DND-41 (cell line): ENCODE data around the gene USP32.

ENCODE experiments used
- ATAC-seq: fragments of 200-7000 bp; cut with Tn5 transposase; 3 replicates; pipeline ENCODE4 v1.9.1; 2021; ENCODE audit warnings: low read depth; ENCODE audit not compliant: insufficient read depth
- DNase-seq: peaks from one replicate; pipeline ENCODE4 v3.0.0-alpha.2; 2020
- H2AFZ ChIP-seq: 2 replicates; pipeline ENCODE4 v1.6.0; 2012; ENCODE audit warnings: low read depth, low read length
- H3K27ac ChIP-seq: 2 replicates; pipeline ENCODE4 v1.5.1; 2012; ENCODE audit warnings: low read length, inconsistent platforms
- H3K27me3 ChIP-seq: fragments of 200-600 bp; sonication (generic); 2 replicates; pipeline ENCODE4 v1.6.0; 2012; ENCODE audit warnings: low read length, mild to moderate bottlenecking, inconsistent platforms; ENCODE audit not compliant: insufficient read depth, poor library complexity
- H3K36me3 ChIP-seq: 2 replicates; pipeline ENCODE4 v1.5.1; 2012; ENCODE audit warnings: low read length, inconsistent platforms; ENCODE audit not compliant: insufficient read depth
- H3K4me1 ChIP-seq: 2 replicates; pipeline ENCODE4 v1.5.1; 2012; ENCODE audit warnings: mild to moderate bottlenecking, low read length; ENCODE audit not compliant: insufficient read depth
- H3K4me2 ChIP-seq: 2 replicates; pipeline ENCODE4 v1.6.0; 2012; ENCODE audit warnings: mild to moderate bottlenecking, moderate library complexity, low read length, inconsistent platforms; ENCODE audit not compliant: insufficient read depth
- H3K4me3 ChIP-seq, 2 experiments: fragments of 200-600 bp in 1 of 2; shearing (Covaris generic) in 1 of 2; 2 replicates each; pipeline ENCODE4 v1.5.1; 2012 to 2016; ENCODE audit warnings: inconsistent platforms in 2 of 2, low read length in 2 of 2, mild to moderate bottlenecking in 2 of 2, low read depth in 1 of 2, moderate library complexity in 1 of 2
- H3K79me2 ChIP-seq: 2 replicates; pipeline ENCODE4 v1.6.0; 2012; ENCODE audit warnings: low read length, inconsistent platforms; ENCODE audit not compliant: insufficient read depth
- H3K9ac ChIP-seq: 2 replicates; pipeline ENCODE4 v1.6.0; 2012; ENCODE audit warnings: low read depth, mild to moderate bottlenecking, inconsistent platforms, low read length, moderate library complexity
- H3K9me3 ChIP-seq: 2 replicates; pipeline ENCODE4 v1.5.1; 2012; ENCODE audit warnings: low read length, moderate library complexity, mild to moderate bottlenecking, inconsistent platforms; ENCODE audit not compliant: insufficient read depth, severe bottlenecking
- H4K20me1 ChIP-seq: 2 replicates; pipeline ENCODE4 v1.6.0; 2012; ENCODE audit warnings: low read length; ENCODE audit not compliant: insufficient read depth
- CTCF ChIP-seq: IDR thresholded peaks from 2 replicates; pipeline ENCODE4 v1.5.1; 2012; ENCODE audit warnings: borderline replicate concordance, low read length, moderate library complexity, mild to moderate bottlenecking; ENCODE audit not compliant: poor library complexity, severe bottlenecking; ENCODE audit errors: extremely low read depth
- EZH2 ChIP-seq: IDR thresholded peaks from 3 replicates; pipeline ENCODE4 v1.6.1; 2012; ENCODE audit warnings: borderline replicate concordance, low read depth, mild to moderate bottlenecking, moderate library complexity, low read length, inconsistent platforms; ENCODE audit not compliant: severe bottlenecking

Gene USP32

GRCh38 chr17:60248618-60249289 lies 143.2 kb downstream of the USP32 start:
- Histone ChIP-seq H3K9me3 (no peaks in the 10 kb centered on the region), H3K9ac (no peak overlapping the region), H3K79me2 (no peaks in the 10 kb centered on the region), H2AFZ (no peak overlapping the region), H4K20me1 (no peaks in the 10 kb centered on the region), H3K4me2 (no peak overlapping the region), H3K27me3 (no peaks in the 10 kb centered on the region), H3K4me3 (no peak overlapping the region), H3K36me3 (peaks cover 40% of the 10 kb centered on the region), H3K4me1 (no peaks in the 10 kb centered on the region), H3K27ac (no peak overlapping the region)
- no peak for DNase-seq
- no peak for ATAC-seq
- no peak for TF ChIP-seq CTCF

- Histone ChIP-seq H3K27me3 (no peaks in the 10 kb centered on the region), H3K9ac (no peak overlapping the region), H3K9me3 (no peaks in the 10 kb centered on the region), H3K79me2 (no peaks in the 10 kb centered on the region), H3K36me3 (peaks cover 37% of the 10 kb centered on the region), H4K20me1 (no peaks in the 10 kb centered on the region), H3K4me2 (no peak overlapping the region), H2AFZ (no peak overlapping the region), H3K4me1 (no peaks in the 10 kb centered on the region), H3K4me3 (no peak overlapping the region), H3K27ac (no peak overlapping the region)
- TF ChIP-seq CTCF (no peak), EZH2 (no peak)
- DNase-seq, result no peak
- ATAC-seq, result no peak
Measured at GRCh38 chr17:60247836-60248461, 144.0 kb downstream of the USP32 start.

- Histone ChIP-seq H3K9me3 (no peaks in the 10 kb centered on the region), H4K20me1 (no peaks in the 10 kb centered on the region), H3K27ac (no peak overlapping the region), H3K4me1 (no peaks in the 10 kb centered on the region), H2AFZ (no peak overlapping the region), H3K9ac (no peak overlapping the region), H3K4me3 (no peak overlapping the region), H3K36me3 (peaks cover 15% of the 10 kb centered on the region), H3K4me2 (no peak overlapping the region), H3K27me3 (no peaks in the 10 kb centered on the region), H3K79me2 (no peaks in the 10 kb centered on the region)
- TF ChIP-seq EZH2, result no peak
- TF ChIP-seq CTCF, result no peak
- DNase-seq (no peak), ATAC-seq (no peak)
Measured at GRCh38 chr17:60244656-60245055, 147.3 kb downstream of the USP32 start.

- Histone ChIP-seq H3K36me3 (peaks cover 14% of the 10 kb centered on the region), H3K4me2 (no peak overlapping the region), H3K79me2 (no peaks in the 10 kb centered on the region), H3K4me3 (no peak overlapping the region), H3K4me1 (no peaks in the 10 kb centered on the region), H3K27me3 (no peaks in the 10 kb centered on the region), H3K9me3 (no peaks in the 10 kb centered on the region), H3K27ac (no peak overlapping the region), H3K9ac (no peak overlapping the region), H2AFZ (no peak overlapping the region), H4K20me1 (no peaks in the 10 kb centered on the region)
- DNase-seq (no peak), ATAC-seq (no peak)
- TF ChIP-seq CTCF, result no peak
- TF ChIP-seq EZH2, result no peak
Measured at GRCh38 chr17:60240290-60240689, 151.6 kb downstream of the USP32 start.
